Calu3 (cell line): ENCODE results near the gene CD14. TPM values are rescaled to one million over a fixed set of nuclear protein-coding genes. Genes with fewer than 3 reads are reported as not detected.
"Not testable (repeated sequence)": the region's sequence is repeated elsewhere in the genome, so short reads cannot be mapped to it uniquely, and the experiment has no call there.

ENCODE experiments used
- BruUV-seq: library from RNA; stranded (reverse); fragments of 400-500 nt; replicated peaks from 2 replicates; lab custom pipeline; 2021; lab: Mats Ljungman, UMichigan
- CTCF ChIA-PET: fragments of 300-600 bp; sonication (Branson Sonifier 250); formaldehyde crosslinking; loops from one replicate; lab custom pipeline; 2022; ENCODE audit warnings: antibody characterized with exemption; lab: Charles Lee
- DNase-seq: peaks from one replicate; pipeline ENCODE4 v3.0.0; 2022
- H3K27ac Mint-ChIP-seq: one replicate; pipeline ENCODE4 v1.8.0; 2022; ENCODE audit warnings: mixed read lengths; ENCODE audit not compliant: unreplicated experiment
- H3K27me3 Mint-ChIP-seq: one replicate; pipeline ENCODE4 v1.8.0; 2022; ENCODE audit warnings: mixed read lengths; ENCODE audit not compliant: unreplicated experiment
- H3K36me3 Mint-ChIP-seq: one replicate; pipeline ENCODE4 v1.8.0; 2022; ENCODE audit warnings: mild to moderate bottlenecking, moderate library complexity, mixed read lengths; ENCODE audit not compliant: insufficient read depth, unreplicated experiment
- H3K4me1 Mint-ChIP-seq: one replicate; pipeline ENCODE4 v1.8.0; 2022; ENCODE audit warnings: mild to moderate bottlenecking, low read depth, mixed read lengths; ENCODE audit not compliant: unreplicated experiment
- H3K4me3 Mint-ChIP-seq: one replicate; pipeline ENCODE4 v1.8.0; 2022; ENCODE audit warnings: mild to moderate bottlenecking, low read depth, moderate library complexity, mixed read lengths; ENCODE audit not compliant: unreplicated experiment
- H3K9me3 Mint-ChIP-seq: one replicate; pipeline ENCODE4 v1.8.0; 2022; ENCODE audit warnings: low read depth, mixed read lengths; ENCODE audit not compliant: unreplicated experiment
- CTCF ChIP-seq: fragments of 200-600 bp; IDR thresholded peaks from one replicate; pipeline ENCODE4 v1.8.0; 2022; ENCODE audit warnings: antibody characterized with exemption; ENCODE audit not compliant: unreplicated experiment
- intact Hi-C: fragments of 100-400 bp; cut with micrococcal nuclease; formaldehyde crosslinking; loops from one replicate; pipeline ENCODE4 v1.10.0; 2022; ENCODE audit not compliant: unreplicated experiment
- total RNA-seq: library from RNA; stranded (reverse); gene quantifications from 2 replicates; pipeline ENCODE4 v1.2.3, GENCODE V29; 2022

Gene CD14
- total RNA-seq, 1 experiment from 2014 or later, result 1.1 TPM

GRCh38 chr5:140598836-140599235, 34.1 kb downstream of the CD14 start:
- Mint-ChIP-seq H3K4me3 (no peak overlapping the region), H3K36me3 (no peaks in the 10 kb centered on the region), H3K9me3 (no peaks in the 10 kb centered on the region), H3K27ac (no peak overlapping the region), H3K4me1 (peaks cover 15% of the 10 kb centered on the region), H3K27me3 (no peaks in the 10 kb centered on the region)
- CTCF ChIA-PET, result interaction anchor here (0.6 kb wide), 1 partner anchor 55 kb away, joined by 3 read pairs; no protein-coding TSS in a partner anchor
- intact Hi-C loops, result no loop called here
- BruUV-seq, result no TSS peak
- DNase-seq, result no peak
- no peak for TF ChIP-seq CTCF

- no peaks in the 10 kb centered on the region for H3K27me3 Mint-ChIP-seq
- intact Hi-C loops, result no loop called here
- H3K36me3 Mint-ChIP-seq, result no peaks in the 10 kb centered on the region
- BruUV-seq, result no TSS peak
- H3K4me1 Mint-ChIP-seq, result peaks cover 15% of the 10 kb centered on the region
- no peak for TF ChIP-seq CTCF
- no peaks in the 10 kb centered on the region for H3K9me3 Mint-ChIP-seq
- no peak for DNase-seq
- no peak overlapping the region for H3K27ac Mint-ChIP-seq
- no peak overlapping the region for H3K4me3 Mint-ChIP-seq
- CTCF ChIA-PET, result interaction anchor here (1.0 kb wide), 1 partner anchor 13 kb away, joined by 5 read pairs; no protein-coding TSS in a partner anchor
These were observed 36.6 kb downstream of the CD14 start for GRCh38 chr5:140596321-140596741.

GRCh38 chr5:140595538-140596300, 37.3 kb downstream of the CD14 start:
- H3K27me3 Mint-ChIP-seq, result no peaks in the 10 kb centered on the region
- H3K9me3 Mint-ChIP-seq, result no peaks in the 10 kb centered on the region

GRCh38 chr5:140594169-140594568, 38.8 kb downstream of the CD14 start:
- H3K4me1 Mint-ChIP-seq, result peaks cover 15% of the 10 kb centered on the region
- no peak for DNase-seq
- peak overlapping the region; percentile 68 for H3K4me3 Mint-ChIP-seq
- H3K27me3 Mint-ChIP-seq, result no peaks in the 10 kb centered on the region
- CTCF ChIA-PET, result no interaction called here
- H3K27ac Mint-ChIP-seq, result no peak overlapping the region
- no TSS peak for BruUV-seq
- intact Hi-C loops, result no loop called here
- H3K9me3 Mint-ChIP-seq, result no peaks in the 10 kb centered on the region
- no peaks in the 10 kb centered on the region for H3K36me3 Mint-ChIP-seq
- no peak for TF ChIP-seq CTCF

More at GRCh38 chr5:140595538-140596300, 37.3 kb downstream of the CD14 start:
- Mint-ChIP-seq H3K27ac (peak overlapping the region; percentile 0), H3K36me3 (no peaks in the 10 kb centered on the region), H3K4me3 (no peak overlapping the region), H3K4me1 (peaks cover 15% of the 10 kb centered on the region)
- peak; percentile 63 for DNase-seq
- TF ChIP-seq CTCF, result no peak
- intact Hi-C loops, result no loop called here
- no TSS peak for BruUV-seq
- CTCF ChIA-PET, result interaction anchor here (0.7 to 1.0 kb wide), 3 partner anchors 14 to 223 kb away, joined by 3 to 5 read pairs (median 3); no protein-coding TSS in a partner anchor

GRCh38 chr5:140593070-140593469, 39.9 kb downstream of the CD14 start:
- CTCF ChIA-PET, H3K9me3 Mint-ChIP-seq, intact Hi-C loops, H3K27me3 Mint-ChIP-seq, BruUV-seq, H3K27ac Mint-ChIP-seq, H3K36me3 Mint-ChIP-seq: not testable (repeated sequence)
- DNase-seq, result peak; percentile 35
- Mint-ChIP-seq H3K4me1 (peaks cover 15% of the 10 kb centered on the region), H3K4me3 (peak overlapping the region; percentile 68)
